ENCODE results near the gene ZDHHC14.

DNA sequence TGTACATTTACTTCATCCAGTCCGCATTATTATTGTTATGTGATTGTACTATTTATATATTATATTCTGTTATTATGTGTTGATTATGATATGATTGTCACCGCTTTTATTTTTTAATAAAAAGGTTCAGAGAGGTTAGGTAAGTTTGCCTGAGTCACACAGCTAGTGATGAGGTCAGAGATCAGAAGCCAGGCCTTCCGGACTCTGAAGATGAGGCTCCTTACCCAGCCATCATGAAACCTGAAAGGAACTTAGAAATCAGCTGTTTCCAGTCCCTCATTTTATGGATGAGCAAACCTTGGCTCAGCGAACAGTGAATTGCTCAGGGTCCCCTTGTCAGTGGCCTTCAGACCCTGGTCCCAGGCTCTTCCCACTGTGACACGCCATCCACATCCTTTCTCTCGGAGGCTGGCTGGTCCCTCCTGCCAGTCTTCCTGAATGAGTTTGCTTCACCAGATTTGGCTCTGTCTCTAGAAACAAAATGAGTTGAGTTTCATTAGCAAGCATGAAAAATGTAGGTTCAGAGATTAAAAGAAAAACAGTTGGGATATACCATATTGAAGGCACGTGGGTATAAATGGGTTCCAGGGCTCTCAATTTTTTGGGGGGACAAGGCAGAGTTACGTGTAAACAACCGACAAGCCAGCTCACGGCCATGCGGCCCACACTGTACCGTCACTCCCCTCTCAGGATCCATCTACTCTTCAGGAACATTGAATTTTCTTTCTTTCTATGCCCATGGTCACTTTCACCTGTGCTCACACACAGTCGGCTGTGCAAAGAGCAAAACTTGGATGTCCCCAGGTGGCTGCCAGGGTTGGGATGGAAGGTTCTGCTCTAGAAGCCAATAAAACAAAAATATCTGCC, 132.9 kb downstream of the ZDHHC14 start:
- TF ChIP-seq CTCF (IDR thresholded peaks at IDR 0.05) (no peak), EP300 (IDR thresholded peaks at IDR 0.05) (no peak)

All from ovary (tissue), 3 donors.